ENCODE results near the gene MAS1.
"Not testable (repeated sequence)": the region's sequence is repeated elsewhere in the genome, so short reads cannot be mapped to it uniquely, and the experiment has no call there.

Gene MAS1

GRCh38 chr6:159890792-159891191 lies at the start of gene MAS1:
MAS1 (plus strand) TSS chr6:159890988; CDS start chr6:159906956, 15,968 bp downstream.
- in situ Hi-C loops (cut with HindIII; ENCODE audit: low sequenced_read_pairs), result loop anchor here (5.0 kb wide), 1 partner anchor 72 kb away; no protein-coding TSS in a partner anchor

- in situ Hi-C loops (cut with HindIII; ENCODE audit: low sequenced_read_pairs), result no loop called here
These were observed 48.8 kb upstream of the MAS1 start for GRCh38 chr6:159842035-159842434.

GRCh38 chr6:159844737-159845645 lies 45.8 kb upstream of the MAS1 start:
- in situ Hi-C loops (cut with HindIII; ENCODE audit: low sequenced_read_pairs), result no loop called here

- in situ Hi-C loops (cut with HindIII; ENCODE audit: low sequenced_read_pairs), result not testable (repeated sequence)
These were observed 42.2 kb upstream of the MAS1 start for GRCh38 chr6:159848552-159848951.

- in situ Hi-C loops (cut with HindIII; ENCODE audit: low sequenced_read_pairs), result not testable (repeated sequence)
These were observed 40.9 kb upstream of the MAS1 start for GRCh38 chr6:159849851-159850250.

- in situ Hi-C loops (cut with HindIII; ENCODE audit: low sequenced_read_pairs), result no loop called here
These were observed 37.9 kb upstream of the MAS1 start for GRCh38 chr6:159852877-159853276.

GRCh38 chr6:159853754-159854153 lies 37.0 kb upstream of the MAS1 start:
- in situ Hi-C loops (cut with HindIII; ENCODE audit: low sequenced_read_pairs), result no loop called here

GRCh38 chr6:159854959-159855358 lies 35.8 kb upstream of the MAS1 start:
- in situ Hi-C loops (cut with HindIII; ENCODE audit: low sequenced_read_pairs), result no loop called here

GRCh38 chr6:159858259-159858658 lies 32.5 kb upstream of the MAS1 start:
- in situ Hi-C loops (cut with HindIII; ENCODE audit: low sequenced_read_pairs), result no loop called here

GRCh38 chr6:159860482-159860881 lies 30.3 kb upstream of the MAS1 start:
- in situ Hi-C loops (cut with HindIII; ENCODE audit: low sequenced_read_pairs), result no loop called here

GRCh38 chr6:159862103-159862502 lies 28.7 kb upstream of the MAS1 start:
- in situ Hi-C loops (cut with HindIII; ENCODE audit: low sequenced_read_pairs), result no loop called here

GRCh38 chr6:159863341-159863740 lies 27.4 kb upstream of the MAS1 start:
- in situ Hi-C loops (cut with HindIII; ENCODE audit: low sequenced_read_pairs), result not testable (repeated sequence)

GRCh38 chr6:159865226-159865920 lies 25.4 kb upstream of the MAS1 start:
- in situ Hi-C loops (cut with HindIII; ENCODE audit: low sequenced_read_pairs), result no loop called here

GRCh38 chr6:159866286-159867247 lies 24.2 kb upstream of the MAS1 start:
- in situ Hi-C loops (cut with HindIII; ENCODE audit: low sequenced_read_pairs), result no loop called here

GRCh38 chr6:159871241-159871640 lies 19.5 kb upstream of the MAS1 start:
- in situ Hi-C loops (cut with HindIII; ENCODE audit: low sequenced_read_pairs), result no loop called here

GRCh38 chr6:159871906-159872305 lies 18.9 kb upstream of the MAS1 start:
- in situ Hi-C loops (cut with HindIII; ENCODE audit: low sequenced_read_pairs), result no loop called here

GRCh38 chr6:159874435-159874834 lies 16.4 kb upstream of the MAS1 start:
- in situ Hi-C loops (cut with HindIII; ENCODE audit: low sequenced_read_pairs), result no loop called here

- in situ Hi-C loops (cut with HindIII; ENCODE audit: low sequenced_read_pairs), result no loop called here
These were observed 15.6 kb upstream of the MAS1 start for GRCh38 chr6:159875194-159875593.

GRCh38 chr6:159876242-159876641 lies 14.5 kb upstream of the MAS1 start:
- in situ Hi-C loops (cut with HindIII; ENCODE audit: low sequenced_read_pairs), result no loop called here

- in situ Hi-C loops (cut with HindIII; ENCODE audit: low sequenced_read_pairs), result no loop called here
These were observed 13.5 kb upstream of the MAS1 start for GRCh38 chr6:159877256-159877808.

GRCh38 chr6:159878341-159878740 lies 12.4 kb upstream of the MAS1 start:
- in situ Hi-C loops (cut with HindIII; ENCODE audit: low sequenced_read_pairs), result no loop called here

All from endothelial cell of hepatic sinusoid (primary cell).